GM10248 (cell line): ENCODE data around the gene ZFAND3.

Experiments used
- CTCF ChIA-PET: fragments of 300-600 bp; sonication (Branson Sonifier 250); formaldehyde crosslinking; extraction: SDS; loops from one replicate; lab custom pipeline; 2021; ENCODE audit warnings: antibody characterized with exemption; lab: Yijun Ruan, JAX
- POLR2A ChIA-PET: fragments of 350-650 bp; sonication (Branson Sonifier 250); formaldehyde crosslinking; extraction: SDS; loops from one replicate; lab custom pipeline; 2020; ENCODE audit warnings: antibody characterized with exemption; lab: Yijun Ruan, JAX
- DNase-seq: peaks from one replicate; pipeline ENCODE4 v3.0.0; 2012; ENCODE audit errors: extremely low spot score
- CTCF ChIP-seq: IDR thresholded peaks from 2 replicates; pipeline ENCODE4 v1.5.1; 2012; ENCODE audit warnings: mild to moderate bottlenecking, low read depth; ENCODE audit errors: extremely low read depth, missing control alignments, control extremely low read depth

The ZFAND3 gene

GRCh38 chr6:38085031-38085430, 265.5 kb downstream of the ZFAND3 start:
- no peak for DNase-seq
- CTCF ChIA-PET: interaction anchor here (0.9 to 3.0 kb wide), 3 partner anchors 13 to 486 kb away, joined by 3 to 13 read pairs (median 5); no protein-coding TSS in a partner anchor
- POLR2A ChIA-PET: no interaction called here
- no peak for TF ChIP-seq CTCF

GRCh38 chr6:38086346-38086745, 266.8 kb downstream of the ZFAND3 start:
- DNase-seq: no peak
- TF ChIP-seq CTCF: no peak
- CTCF ChIA-PET: interaction anchor here (1.3 to 3.0 kb wide), 3 partner anchors 12 to 59 kb away, joined by 3 to 13 read pairs (median 5); no protein-coding TSS in a partner anchor
- POLR2A ChIA-PET: no interaction called here

- CTCF ChIA-PET: interaction anchor here (3.0 kb wide), 1 partner anchor 10 kb away, joined by 13 read pairs; no protein-coding TSS in a partner anchor
- POLR2A ChIA-PET: no interaction called here
- no peak for DNase-seq
These were observed 268.5 kb downstream of the ZFAND3 start for GRCh38 chr6:38088010-38088409.

GRCh38 chr6:38088829-38089228, 269.3 kb downstream of the ZFAND3 start:
- CTCF ChIA-PET: no interaction called here

More at GRCh38 chr6:38088010-38088409, 268.5 kb downstream of the ZFAND3 start:
- no peak for TF ChIP-seq CTCF

GRCh38 chr6:38091613-38092012, 272.1 kb downstream of the ZFAND3 start:
- ChIA-PET POLR2A (no interaction called here), CTCF (no interaction called here)
- DNase-seq: no peak
- no peak for TF ChIP-seq CTCF

More at GRCh38 chr6:38088829-38089228, 269.3 kb downstream of the ZFAND3 start:
- POLR2A ChIA-PET: no interaction called here
- no peak for TF ChIP-seq CTCF
- DNase-seq: no peak

GRCh38 chr6:38092465-38092864, 272.9 kb downstream of the ZFAND3 start:
- TF ChIP-seq CTCF: no peak
- DNase-seq: no peak
- ChIA-PET POLR2A (no interaction called here), CTCF (no interaction called here)
